ENCODE measurements around the gene CASZ1.

Gene CASZ1

DNA sequence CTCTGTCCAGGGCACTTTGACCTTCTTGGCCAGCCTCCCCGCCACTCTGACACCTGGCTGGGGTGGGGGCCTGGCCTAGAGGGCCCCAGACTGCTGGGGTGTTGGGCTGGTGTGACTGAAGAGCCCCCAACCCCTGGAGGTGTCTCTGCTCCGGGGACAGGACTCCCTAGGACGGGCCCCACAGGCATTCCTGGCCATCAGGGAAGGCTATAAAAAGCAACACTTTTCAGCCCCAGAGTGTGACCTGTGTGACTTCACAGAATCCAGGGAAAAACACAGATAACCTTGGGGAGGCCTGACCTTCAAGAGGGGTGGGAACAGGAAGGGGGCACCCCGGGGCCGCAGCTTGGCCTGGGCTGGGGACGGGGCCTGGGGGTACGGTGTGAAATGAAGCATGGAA is 24.0 kb upstream of the CASZ1 start:
- Histone ChIP-seq H3K9ac (ENCODE audit: low read length) (no peak overlapping the region), H3K27me3 (ENCODE audit: control insufficient read depth, insufficient read depth, low read length) (no peaks in the 10 kb centered on the region)

GRCh38 chr1:10819198-10819901 is 22.9 kb upstream of the CASZ1 start:
- Histone ChIP-seq H3K4me1 (ENCODE audit: control insufficient read depth, low read depth, low read length) (peaks cover 12% of the 10 kb centered on the region), H3K9ac (ENCODE audit: low read length) (no peak overlapping the region), H3K27me3 (ENCODE audit: control insufficient read depth, insufficient read depth, low read length) (no peaks in the 10 kb centered on the region), H3K4me3 (ENCODE audit: low read length) (no peak overlapping the region), H3K36me3 (ENCODE audit: control insufficient read depth, low read depth, low read length) (no peaks in the 10 kb centered on the region), H3K9me3 (ENCODE audit: control insufficient read depth, low read depth, low read length) (no peaks in the 10 kb centered on the region), H3K27ac (ENCODE audit: low read length) (no peak overlapping the region)

More for the DNA sequence above, 24.0 kb upstream of the CASZ1 start:
- no peaks in the 10 kb centered on the region for H3K36me3 ChIP-seq (ENCODE audit: control insufficient read depth, low read depth, low read length)
- H3K9me3 ChIP-seq (ENCODE audit: control insufficient read depth, low read depth, low read length): no peaks in the 10 kb centered on the region
- H3K27ac ChIP-seq (ENCODE audit: low read length): no peak overlapping the region
- H3K4me1 ChIP-seq (ENCODE audit: control insufficient read depth, low read depth, low read length): peaks cover 2% of the 10 kb centered on the region
- no peak overlapping the region for H3K4me3 ChIP-seq (ENCODE audit: low read length)

DNA sequence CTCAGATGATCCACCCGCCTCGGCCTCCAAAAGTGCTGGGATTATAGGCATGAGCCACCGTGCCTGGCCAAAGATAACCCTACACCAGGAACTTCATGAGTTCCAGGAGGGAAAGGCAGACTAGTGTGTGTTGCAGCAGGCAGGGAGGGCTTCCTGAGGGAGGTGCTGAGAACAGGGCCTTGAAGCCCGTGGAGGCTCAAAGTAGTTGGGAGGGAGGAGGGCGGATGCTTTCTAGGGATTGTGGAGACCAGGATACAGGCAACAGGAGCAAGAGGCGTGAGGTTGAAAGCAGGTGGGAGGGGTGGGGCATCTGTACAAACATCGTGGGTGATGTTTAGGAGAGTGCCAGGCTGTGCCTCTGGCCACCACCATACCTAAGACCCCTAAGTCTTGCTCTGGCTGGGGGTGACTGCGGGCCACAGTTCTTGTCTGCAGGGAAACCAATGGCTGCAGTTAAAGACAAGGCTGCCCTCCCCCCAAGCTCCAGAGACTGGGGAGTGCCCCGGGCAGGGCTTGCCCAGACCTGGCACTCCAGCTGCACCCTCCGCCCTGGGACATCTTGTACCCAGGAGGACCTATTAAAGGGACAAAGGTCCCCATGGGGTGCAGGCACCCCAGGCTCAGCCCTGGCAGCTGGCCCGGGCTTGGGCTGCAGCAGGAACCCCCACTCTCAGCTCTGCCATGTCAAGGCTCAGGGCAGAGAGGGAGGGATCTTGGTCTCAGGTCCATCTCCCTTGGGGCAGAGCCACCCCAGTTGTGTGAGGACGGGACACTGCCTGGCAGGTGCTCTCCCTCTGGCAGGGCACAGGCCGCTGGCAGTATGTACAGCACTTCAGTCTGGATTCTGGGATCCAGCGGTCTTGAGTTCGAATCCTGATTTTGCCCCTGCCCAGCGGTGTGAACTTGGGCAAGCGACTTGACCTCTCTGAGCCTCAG is 22.1 kb upstream of the CASZ1 start:
- no peaks in the 10 kb centered on the region for H3K9me3 ChIP-seq (ENCODE audit: control insufficient read depth, low read depth, low read length)
- peaks cover 12% of the 10 kb centered on the region for H3K4me1 ChIP-seq (ENCODE audit: control insufficient read depth, low read depth, low read length)
- H3K36me3 ChIP-seq (ENCODE audit: control insufficient read depth, low read depth, low read length): no peaks in the 10 kb centered on the region
- H3K27ac ChIP-seq (ENCODE audit: low read length): no peak overlapping the region
- H3K27me3 ChIP-seq (ENCODE audit: control insufficient read depth, insufficient read depth, low read length): no peaks in the 10 kb centered on the region
- no peak overlapping the region for H3K9ac ChIP-seq (ENCODE audit: low read length)
- no peak overlapping the region for H3K4me3 ChIP-seq (ENCODE audit: low read length)

- Histone ChIP-seq H3K9me3 (ENCODE audit: control insufficient read depth, low read depth, low read length) (no peaks in the 10 kb centered on the region), H3K4me1 (ENCODE audit: control insufficient read depth, low read depth, low read length) (peaks cover 12% of the 10 kb centered on the region), H3K4me3 (ENCODE audit: low read length) (no peak overlapping the region), H3K27ac (ENCODE audit: low read length) (no peak overlapping the region), H3K9ac (ENCODE audit: low read length) (no peak overlapping the region), H3K36me3 (ENCODE audit: control insufficient read depth, low read depth, low read length) (no peaks in the 10 kb centered on the region), H3K27me3 (ENCODE audit: control insufficient read depth, insufficient read depth, low read length) (no peaks in the 10 kb centered on the region)
These were observed 20.4 kb upstream of the CASZ1 start for GRCh38 chr1:10816743-10817369.

DNA sequence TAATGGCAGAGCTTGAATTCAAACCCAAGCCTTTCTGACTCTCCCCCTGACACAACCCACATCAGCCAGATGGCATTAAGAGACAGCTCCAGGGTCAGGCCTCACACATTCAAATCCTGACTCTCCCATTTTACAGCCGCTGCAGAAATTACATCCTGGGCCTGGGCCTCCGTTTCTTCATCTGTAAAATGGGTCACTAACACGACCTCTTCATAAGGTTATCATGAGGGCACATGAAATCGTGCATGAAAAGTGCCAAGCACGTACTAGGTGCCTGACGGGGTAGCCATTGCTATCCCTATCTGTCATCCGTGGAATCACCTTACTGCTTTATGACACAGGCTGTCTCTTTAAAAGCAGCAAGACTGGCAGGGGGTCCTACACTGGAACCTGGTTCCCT is 19.8 kb upstream of the CASZ1 start:
- Histone ChIP-seq H3K27ac (ENCODE audit: low read length) (no peak overlapping the region), H3K9ac (ENCODE audit: low read length) (no peak overlapping the region), H3K4me3 (ENCODE audit: low read length) (no peak overlapping the region), H3K9me3 (ENCODE audit: control insufficient read depth, low read depth, low read length) (no peaks in the 10 kb centered on the region), H3K27me3 (ENCODE audit: control insufficient read depth, insufficient read depth, low read length) (no peaks in the 10 kb centered on the region), H3K36me3 (ENCODE audit: control insufficient read depth, low read depth, low read length) (no peaks in the 10 kb centered on the region), H3K4me1 (ENCODE audit: control insufficient read depth, low read depth, low read length) (peaks cover 12% of the 10 kb centered on the region)

- H3K9ac ChIP-seq (ENCODE audit: low read length): no peak overlapping the region
- no peak overlapping the region for H3K4me3 ChIP-seq (ENCODE audit: low read length)
- no peaks in the 10 kb centered on the region for H3K9me3 ChIP-seq (ENCODE audit: control insufficient read depth, low read depth, low read length)
- H3K36me3 ChIP-seq (ENCODE audit: control insufficient read depth, low read depth, low read length): no peaks in the 10 kb centered on the region
- no peaks in the 10 kb centered on the region for H3K27me3 ChIP-seq (ENCODE audit: control insufficient read depth, insufficient read depth, low read length)
- peaks cover 12% of the 10 kb centered on the region for H3K4me1 ChIP-seq (ENCODE audit: control insufficient read depth, low read depth, low read length)
- no peak overlapping the region for H3K27ac ChIP-seq (ENCODE audit: low read length)
These were observed 19.4 kb upstream of the CASZ1 start for GRCh38 chr1:10815858-10816195.

DNA sequence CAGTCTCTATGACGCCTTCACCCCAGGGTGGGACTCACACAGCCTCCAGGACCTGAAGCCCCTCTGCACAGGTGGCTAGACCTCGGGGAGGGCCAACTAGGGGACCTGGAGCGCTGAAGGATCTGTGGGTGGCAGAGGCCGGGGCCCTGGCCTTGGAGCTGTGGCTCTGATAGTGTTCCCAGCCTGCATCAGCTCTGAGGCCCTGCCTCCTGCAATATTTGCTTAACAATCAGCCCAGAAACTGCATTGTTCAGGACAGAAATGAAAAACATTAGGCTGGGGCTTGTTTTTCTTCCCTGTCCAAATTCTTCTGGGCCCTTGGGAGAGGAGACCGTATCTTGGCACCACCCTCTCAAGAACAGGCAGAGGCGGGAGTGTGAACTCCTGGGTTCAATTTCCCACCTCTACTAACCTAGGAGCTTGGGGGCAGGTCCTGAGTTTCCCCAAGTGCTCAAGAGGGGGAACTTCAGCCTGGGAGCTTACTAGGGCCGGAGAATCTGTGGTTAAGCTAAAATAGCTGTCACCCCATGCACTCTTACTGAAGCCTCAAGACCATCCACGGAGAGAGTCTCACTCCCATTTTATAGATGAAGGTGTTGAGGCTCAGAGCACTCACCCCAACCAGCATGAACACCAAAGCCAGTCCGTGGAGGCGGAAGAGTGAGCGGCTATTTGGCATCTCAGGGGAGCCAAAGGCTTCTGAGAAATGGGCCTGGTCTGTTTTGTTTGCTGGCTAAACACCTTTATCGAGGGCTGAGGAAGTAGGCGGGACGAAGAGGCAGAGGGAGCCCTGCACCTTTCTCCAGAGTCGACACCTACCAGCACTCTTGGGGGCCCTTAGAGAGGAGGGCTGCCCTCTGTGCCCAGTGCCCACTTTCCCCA is 18.8 kb upstream of the CASZ1 start:
- no peak overlapping the region for H3K27ac ChIP-seq (ENCODE audit: low read length)
- H3K9ac ChIP-seq (ENCODE audit: low read length): no peak overlapping the region
- H3K4me1 ChIP-seq (ENCODE audit: control insufficient read depth, low read depth, low read length): peaks cover 12% of the 10 kb centered on the region
- no peaks in the 10 kb centered on the region for H3K9me3 ChIP-seq (ENCODE audit: control insufficient read depth, low read depth, low read length)
- H3K27me3 ChIP-seq (ENCODE audit: control insufficient read depth, insufficient read depth, low read length): no peaks in the 10 kb centered on the region
- H3K4me3 ChIP-seq (ENCODE audit: low read length): no peak overlapping the region
- H3K36me3 ChIP-seq (ENCODE audit: control insufficient read depth, low read depth, low read length): no peaks in the 10 kb centered on the region

DNA sequence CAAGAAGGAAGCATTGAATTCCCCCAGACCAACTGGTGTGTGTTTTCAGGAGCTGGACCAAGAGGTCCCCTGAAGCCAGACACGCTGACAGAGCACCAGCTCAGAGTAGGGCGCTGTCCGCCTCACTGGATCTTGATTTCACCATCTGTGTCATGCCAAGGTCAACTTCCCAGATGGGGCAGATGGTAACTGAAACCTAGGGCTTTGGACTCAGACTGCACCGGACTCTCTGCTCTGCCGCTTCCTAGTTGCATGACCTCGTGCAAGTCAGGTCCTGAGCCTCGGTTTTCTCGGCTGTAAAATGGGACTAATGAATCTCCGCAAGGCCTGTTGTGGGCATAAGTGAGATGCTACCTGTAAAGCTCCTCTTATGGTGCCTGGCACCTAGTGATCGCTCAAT is 17.9 kb upstream of the CASZ1 start:
- Histone ChIP-seq H3K36me3 (ENCODE audit: control insufficient read depth, low read depth, low read length) (no peaks in the 10 kb centered on the region), H3K27ac (ENCODE audit: low read length) (no peak overlapping the region), H3K27me3 (ENCODE audit: control insufficient read depth, insufficient read depth, low read length) (no peaks in the 10 kb centered on the region), H3K9ac (ENCODE audit: low read length) (no peak overlapping the region), H3K4me3 (ENCODE audit: low read length) (no peak overlapping the region), H3K9me3 (ENCODE audit: control insufficient read depth, low read depth, low read length) (no peaks in the 10 kb centered on the region), H3K4me1 (ENCODE audit: control insufficient read depth, low read depth, low read length) (peaks cover 12% of the 10 kb centered on the region)

- no peaks in the 10 kb centered on the region for H3K9me3 ChIP-seq (ENCODE audit: control insufficient read depth, low read depth, low read length)
- H3K9ac ChIP-seq (ENCODE audit: low read length): no peak overlapping the region
- no peak overlapping the region for H3K27ac ChIP-seq (ENCODE audit: low read length)
- H3K27me3 ChIP-seq (ENCODE audit: control insufficient read depth, insufficient read depth, low read length): no peaks in the 10 kb centered on the region
- H3K36me3 ChIP-seq (ENCODE audit: control insufficient read depth, low read depth, low read length): no peaks in the 10 kb centered on the region
- H3K4me3 ChIP-seq (ENCODE audit: low read length): no peak overlapping the region
- H3K4me1 ChIP-seq (ENCODE audit: control insufficient read depth, low read depth, low read length): peaks cover 12% of the 10 kb centered on the region
These were observed 17.4 kb upstream of the CASZ1 start for GRCh38 chr1:10813799-10814198.

DNA sequence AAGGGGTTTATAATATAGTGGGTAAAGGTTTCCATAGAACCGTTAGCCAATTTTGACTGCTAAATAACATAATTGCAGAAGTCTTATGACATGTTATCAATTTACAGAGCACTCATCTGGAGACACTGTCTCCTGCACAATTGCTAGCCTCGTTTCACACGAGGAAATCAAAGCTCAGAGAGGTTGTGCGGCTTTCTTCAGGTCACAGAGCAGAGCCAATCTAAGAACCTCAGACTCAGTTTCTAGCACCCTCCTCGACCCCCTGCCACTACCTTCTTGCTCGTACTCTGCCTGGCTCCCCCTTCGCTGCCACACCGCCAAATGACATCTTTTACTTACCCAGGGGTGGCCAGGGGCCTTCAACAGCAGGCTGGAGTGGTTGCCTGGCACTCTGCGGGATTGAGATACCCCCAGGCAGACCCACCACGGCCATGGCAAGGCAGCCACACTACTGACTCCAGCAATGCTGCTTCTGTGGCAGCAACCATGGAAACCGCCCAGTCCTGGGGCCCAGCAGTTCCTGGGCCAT is 16.0 kb upstream of the CASZ1 start:
- Histone ChIP-seq H3K4me1 (ENCODE audit: control insufficient read depth, low read depth, low read length) (peaks cover 12% of the 10 kb centered on the region), H3K9ac (ENCODE audit: low read length) (no peak overlapping the region), H3K27me3 (ENCODE audit: control insufficient read depth, insufficient read depth, low read length) (no peaks in the 10 kb centered on the region), H3K9me3 (ENCODE audit: control insufficient read depth, low read depth, low read length) (no peaks in the 10 kb centered on the region), H3K36me3 (ENCODE audit: control insufficient read depth, low read depth, low read length) (no peaks in the 10 kb centered on the region), H3K4me3 (ENCODE audit: low read length) (no peak overlapping the region), H3K27ac (ENCODE audit: low read length) (no peak overlapping the region)

- no peaks in the 10 kb centered on the region for H3K9me3 ChIP-seq (ENCODE audit: control insufficient read depth, low read depth, low read length)
- H3K36me3 ChIP-seq (ENCODE audit: control insufficient read depth, low read depth, low read length): no peaks in the 10 kb centered on the region
- H3K27me3 ChIP-seq (ENCODE audit: control insufficient read depth, insufficient read depth, low read length): no peaks in the 10 kb centered on the region
- H3K9ac ChIP-seq (ENCODE audit: low read length): no peak overlapping the region
- H3K4me1 ChIP-seq (ENCODE audit: control insufficient read depth, low read depth, low read length): no peaks in the 10 kb centered on the region
- H3K4me3 ChIP-seq (ENCODE audit: low read length): no peak overlapping the region
- no peak overlapping the region for H3K27ac ChIP-seq (ENCODE audit: low read length)
These were observed 12.0 kb upstream of the CASZ1 start for GRCh38 chr1:10808441-10808840.

All from iPS-18a (cell line).